Aorta (tissue), 5 donors: Measurements from ENCODE around the gene MBD3. TPM values are rescaled to one million over a fixed set of nuclear protein-coding genes. Genes with fewer than 3 reads are reported as not detected.

Experiments used
- ATAC-seq: fragments of 200-7000 bp; cut with Tn5 transposase; one replicate; pipeline ENCODE4 v1.9.1; 2022; ENCODE audit warnings: moderate library complexity; ENCODE audit not compliant: low FRiP score
- DNase-seq, 2 donors: peaks; one replicate each; pipeline ENCODE4 v3.0.0-alpha.2; 2020
- H3K27ac ChIP-seq, 2 donors: one replicate each; pipeline ENCODE4 v1.5.1; 2013; ENCODE audit warnings: low read length in 2 of 2, mild to moderate bottlenecking in 2 of 2, moderate library complexity in 2 of 2, control low read depth in 1 of 2, inconsistent platforms in 1 of 2, low read depth in 1 of 2
- H3K27me3 ChIP-seq, 2 donors: one replicate each; pipeline ENCODE4 v1.6.1; 2013; ENCODE audit warnings: control low read depth in 1 of 2, low read length in 1 of 2, mild to moderate bottlenecking in 1 of 2, moderate library complexity in 1 of 2; ENCODE audit not compliant: insufficient read depth in 2 of 2, control insufficient read depth in 1 of 2
- H3K36me3 ChIP-seq, 2 donors: one replicate each; pipeline ENCODE4 v1.6.1; 2013; ENCODE audit warnings: control low read depth in 1 of 2, low read length in 1 of 2, mild to moderate bottlenecking in 1 of 2; ENCODE audit not compliant: insufficient read depth in 2 of 2, control insufficient read depth in 1 of 2
- H3K4me1 ChIP-seq, 2 donors: one replicate each; pipeline ENCODE4 v1.6.1; 2013; ENCODE audit warnings: low read length in 2 of 2, control low read depth in 1 of 2, mild to moderate bottlenecking in 1 of 2, moderate library complexity in 1 of 2; ENCODE audit not compliant: insufficient read depth in 2 of 2, control insufficient read depth in 1 of 2
- H3K4me3 ChIP-seq, 2 donors: one replicate each; pipeline ENCODE4 v1.5.1; 2013; ENCODE audit warnings: low read length in 2 of 2, control low read depth in 1 of 2, mild to moderate bottlenecking in 1 of 2
- H3K9me3 ChIP-seq: one replicate; pipeline ENCODE4 v1.6.1; 2013; ENCODE audit warnings: mild to moderate bottlenecking, low read length; ENCODE audit not compliant: control insufficient read depth
- WGBS, 2 donors: extraction: QIAGEN DNeasy Blood & Tissue Kit; methylation state at CpG; one replicate each; pipeline ENCODE4 v1.1.7; 2013; 5-methylcytosine and 5-hydroxymethylcytosine counted together
- intact Hi-C, 2 donors: fragments of 100-400 bp; cut with DNase I; formaldehyde crosslinking; loops; one replicate each; pipeline versions ENCODE4 v1.14.2 to v1.15.0; 2022
- polyA plus RNA-seq, 2 donors: library from polyadenylated mRNA; stranded (reverse); fragments of 200-250 nt; gene quantifications; one replicate each; pipeline ENCODE4 v1.2.3, GENCODE V29; 2013
- total RNA-seq, 2 donors: library from RNA; stranded (reverse); fragmentation: NEBNext Ultra II Directional; extraction: Animal tissue kit (Norgen Biotek cat#: 25700); gene quantifications; one replicate each; pipeline ENCODE4 v1.2.1, GENCODE V29; 2021
- donor health status: healthy with polysubstance abuse.
- donor health status: Bipolar disorder and iron deficiency.
- donor health status: DM: no; HTN: no; CAD: no.
- donor health status: DM: no; HTN: no; CAD: no.
- donor health status: DM: yes; HTN: yes; CAD: no.

Gene MBD3
- total and polyA plus RNA-seq, 4 donors: 37.6 to 106 (median 62.1) TPM

DNA sequence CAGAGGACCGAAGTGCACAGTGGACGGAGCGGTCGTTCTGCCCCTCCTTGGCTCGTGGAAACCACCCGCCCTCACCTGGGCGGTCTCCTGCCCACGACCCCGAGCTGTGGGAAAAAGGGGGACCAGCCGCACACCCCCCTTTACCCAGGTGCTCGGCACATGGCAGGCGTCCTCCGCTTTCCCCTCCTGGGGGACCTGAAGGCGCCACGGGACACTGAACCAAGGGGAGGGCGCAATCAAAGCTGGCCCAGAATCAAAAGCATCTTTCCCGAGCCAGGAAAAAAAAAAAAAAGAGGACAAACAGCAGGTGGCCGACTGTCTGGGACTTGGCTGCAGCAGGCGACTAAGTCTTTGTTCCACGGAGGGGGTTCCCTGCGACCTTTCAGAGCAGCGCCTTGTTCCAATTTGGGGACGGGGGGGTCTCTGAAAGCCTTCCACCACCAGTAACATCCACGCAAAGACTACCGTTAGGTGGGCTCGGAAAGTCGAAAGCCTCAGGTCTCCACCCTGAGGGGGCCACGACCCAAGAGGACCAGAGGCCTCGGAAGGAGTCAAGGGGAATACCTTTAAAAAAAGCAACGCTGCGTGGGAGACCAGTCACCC lies 1.1 kb downstream of the MBD3 start:
- ATAC-seq (no peak), DNase-seq (no peak)
- Histone ChIP-seq H3K27me3 (no peaks in the 10 kb centered on the region), H3K36me3 (peaks cover 0 to 1% of the 10 kb centered on the region in 2 donors), H3K27ac (no peak overlapping the region), H3K4me1 (peaks cover 0 to 3% of the 10 kb centered on the region in 2 donors), H3K4me3 (peak overlapping the region; percentile 57 to 69), H3K9me3 (no peaks in the 10 kb centered on the region)
- 2 to 5% methylated on average over 29 to 31 of the region's 31 CpGs for WGBS, 2 donors
- intact Hi-C loops: no loop called here

DNA sequence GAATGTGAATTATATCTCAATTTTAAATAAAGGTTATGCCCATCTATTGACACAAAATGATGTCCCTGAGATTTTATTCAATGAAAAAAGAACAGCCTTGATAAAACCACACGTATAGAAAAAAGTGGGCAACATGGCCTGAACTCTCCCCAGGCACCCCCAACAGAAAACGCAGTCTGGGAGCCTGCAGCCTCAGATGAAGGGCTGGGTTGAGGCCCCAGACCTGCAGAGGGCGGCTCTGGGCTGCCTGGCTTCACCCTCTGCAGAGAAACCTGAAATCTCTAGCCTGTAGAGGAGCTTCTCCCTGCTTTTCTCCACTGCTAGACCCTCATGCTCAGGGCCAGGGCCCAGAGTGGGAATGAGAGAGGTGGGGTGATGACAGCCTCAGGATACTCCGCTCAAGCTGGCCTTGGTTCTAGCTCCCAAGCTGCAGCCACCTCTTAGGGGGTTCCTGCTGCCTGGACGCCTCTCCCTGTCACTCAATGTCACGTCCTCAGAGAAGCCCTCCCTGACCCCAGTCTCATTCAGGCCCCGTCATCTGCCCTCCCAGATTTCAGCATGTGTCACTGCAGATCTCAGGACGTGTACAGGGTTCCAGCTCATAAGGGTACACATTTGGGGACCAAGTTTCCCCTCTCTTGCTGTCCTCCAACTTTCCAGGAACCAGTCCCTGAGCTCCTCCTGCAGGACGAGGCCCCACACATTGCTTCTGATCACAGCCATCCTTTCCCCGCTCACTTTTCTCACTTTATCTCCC lies 1.8 kb downstream of the MBD3 start:
- DNase-seq (no peak), ATAC-seq (no peak)
- H3K27me3 ChIP-seq: no peaks in the 10 kb centered on the region
- no peaks in the 10 kb centered on the region for H3K9me3 ChIP-seq
- intact Hi-C loops: no loop called here
- H3K4me1 ChIP-seq: peaks cover 0 to 3% of the 10 kb centered on the region in 2 donors
- H3K4me3 ChIP-seq: no peak overlapping the region
- peaks cover 0 to under 1% of the 10 kb centered on the region in 2 donors for H3K36me3 ChIP-seq
- WGBS, 2 donors: 38 to 46% methylated on average over 10 of the region's 10 CpGs
- no peak overlapping the region for H3K27ac ChIP-seq

DNA sequence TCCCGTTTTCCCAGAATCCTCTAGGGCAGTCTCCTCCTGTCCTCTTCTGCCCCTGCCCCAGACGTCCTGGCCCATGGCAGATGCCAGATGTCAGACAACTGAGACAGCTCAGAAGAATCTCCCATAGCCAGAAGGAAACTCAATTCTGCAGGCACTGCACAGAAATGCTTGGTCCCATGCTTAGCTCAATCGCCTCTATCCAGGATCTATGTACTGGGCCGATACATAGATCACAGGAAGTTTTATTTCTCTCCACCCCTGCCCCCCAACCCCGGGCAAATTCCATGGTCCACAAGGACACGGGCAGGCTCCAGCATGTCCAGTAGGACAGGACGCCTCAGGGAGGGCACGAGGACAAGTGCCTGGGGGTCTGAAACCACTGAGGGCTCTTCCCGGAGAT lies 4.8 kb downstream of the MBD3 start:
- Histone ChIP-seq H3K27ac (no peak overlapping the region), H3K4me1 (peaks cover 0 to 3% of the 10 kb centered on the region in 2 donors), H3K9me3 (no peaks in the 10 kb centered on the region), H3K36me3 (no peaks in the 10 kb centered on the region), H3K27me3 (no peaks in the 10 kb centered on the region), H3K4me3 (no peak overlapping the region)
- WGBS, 2 donors: 68 to 70% methylated on average over 9 of the region's 9 CpGs
- no peak for DNase-seq
- intact Hi-C loops: no loop called here
- no peak for ATAC-seq

DNA sequence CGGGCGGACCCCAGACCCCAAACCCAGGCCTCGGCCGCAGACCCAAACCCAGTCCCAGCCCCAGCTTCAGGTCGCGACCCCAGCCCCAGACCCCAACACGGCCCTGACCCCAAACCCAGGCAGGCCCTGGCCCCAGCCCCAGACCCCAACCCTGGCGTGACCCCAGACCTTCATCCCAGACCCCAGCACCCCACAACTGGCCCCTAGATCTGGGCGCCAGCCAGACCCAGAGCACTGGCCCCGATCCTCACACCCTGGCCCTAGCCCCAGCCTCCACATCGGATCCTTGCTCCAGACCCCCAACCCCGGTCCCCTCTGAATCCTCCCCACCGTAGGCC lies 7.5 kb downstream of the MBD3 start:
- no peaks in the 10 kb centered on the region for H3K9me3 ChIP-seq
- H3K27ac ChIP-seq: no peak overlapping the region
- no peaks in the 10 kb centered on the region for H3K4me1 ChIP-seq
- H3K4me3 ChIP-seq: no peak overlapping the region
- intact Hi-C loops: no loop called here
- H3K36me3 ChIP-seq: peaks cover 0 to 8% of the 10 kb centered on the region in 2 donors
- no peaks in the 10 kb centered on the region for H3K27me3 ChIP-seq
- 82 to 83% methylated on average over 13 of the region's 13 CpGs for WGBS, 2 donors
- no peak for DNase-seq
- no peak for ATAC-seq

DNA sequence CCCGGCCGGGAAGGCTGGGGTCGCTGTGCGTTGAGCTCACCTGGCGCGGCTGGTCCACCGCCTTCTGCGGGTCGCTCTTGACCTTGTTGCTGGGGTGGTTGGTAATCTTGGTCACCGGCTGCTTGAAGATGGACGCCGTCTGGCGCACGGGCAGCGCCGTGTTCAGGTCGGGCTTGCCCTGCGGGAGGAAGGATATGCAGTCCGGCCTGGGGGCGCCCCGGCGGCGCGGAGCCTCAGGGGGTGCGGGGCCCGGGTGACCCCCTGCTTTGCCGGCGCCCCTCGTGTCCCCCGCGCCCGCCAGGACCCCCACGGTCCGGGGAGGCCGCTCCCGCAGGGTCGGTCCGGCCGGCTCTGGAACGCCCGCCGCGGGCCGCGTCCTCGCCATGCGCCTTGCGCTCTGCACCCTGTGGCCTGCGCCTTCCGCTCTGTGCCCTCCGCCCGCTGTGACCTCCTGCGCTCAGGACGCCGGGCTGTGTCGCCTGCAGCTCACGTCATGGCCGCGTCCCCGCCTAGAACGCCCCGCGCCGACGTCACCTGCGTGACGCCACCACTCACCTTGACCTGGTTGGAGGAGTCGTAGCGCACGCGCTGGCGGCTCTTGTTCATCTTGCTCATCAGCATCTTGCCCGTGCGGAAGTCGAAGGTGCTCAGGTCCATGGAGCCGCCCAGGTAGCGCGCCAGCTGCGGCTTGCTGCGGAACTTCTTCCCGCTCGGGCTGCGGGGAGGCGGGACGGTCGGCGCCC lies 8.0 kb downstream of the MBD3 start:
- 82 to 87% methylated on average over 75 to 87 of the region's 87 CpGs for WGBS, 2 donors
- DNase-seq (no peak), ATAC-seq (no peak)
- no peaks in the 10 kb centered on the region for H3K9me3 ChIP-seq
- no peaks in the 10 kb centered on the region for H3K4me1 ChIP-seq
- H3K36me3 ChIP-seq: peaks cover 0 to 8% of the 10 kb centered on the region in 2 donors
- no peak overlapping the region for H3K4me3 ChIP-seq
- no peaks in the 10 kb centered on the region for H3K27me3 ChIP-seq
- no peak overlapping the region for H3K27ac ChIP-seq
- intact Hi-C loops: no loop called here

DNA sequence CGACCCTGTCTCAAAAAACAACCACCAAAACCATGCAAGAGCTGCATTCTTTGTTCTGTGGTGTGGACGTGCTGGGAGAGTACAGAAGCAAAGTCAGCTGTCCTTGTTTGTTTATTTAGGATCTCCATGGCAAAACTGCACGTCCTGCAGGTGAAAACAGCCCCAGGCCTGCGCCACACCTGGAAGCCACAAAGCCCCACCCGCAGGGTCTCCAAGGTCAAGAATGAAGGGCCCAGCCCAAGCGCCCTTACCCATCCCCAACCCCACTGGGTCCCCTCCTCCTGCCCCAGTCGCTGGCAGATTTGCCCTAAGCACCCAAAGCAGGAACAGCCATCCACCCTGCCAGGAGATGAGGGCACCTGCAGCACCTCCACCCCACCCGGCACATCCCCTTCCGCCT lies 10.5 kb downstream of the MBD3 start:
- Histone ChIP-seq H3K27me3 (no peaks in the 10 kb centered on the region), H3K4me3 (no peak overlapping the region), H3K27ac (no peak overlapping the region), H3K36me3 (peaks cover 0 to 8% of the 10 kb centered on the region in 2 donors), H3K4me1 (no peaks in the 10 kb centered on the region), H3K9me3 (no peaks in the 10 kb centered on the region)
- ATAC-seq (no peak), DNase-seq (no peak)
- intact Hi-C loops: no loop called here
- WGBS, 2 donors: 85 to 86% methylated on average over 9 of the region's 9 CpGs

DNA sequence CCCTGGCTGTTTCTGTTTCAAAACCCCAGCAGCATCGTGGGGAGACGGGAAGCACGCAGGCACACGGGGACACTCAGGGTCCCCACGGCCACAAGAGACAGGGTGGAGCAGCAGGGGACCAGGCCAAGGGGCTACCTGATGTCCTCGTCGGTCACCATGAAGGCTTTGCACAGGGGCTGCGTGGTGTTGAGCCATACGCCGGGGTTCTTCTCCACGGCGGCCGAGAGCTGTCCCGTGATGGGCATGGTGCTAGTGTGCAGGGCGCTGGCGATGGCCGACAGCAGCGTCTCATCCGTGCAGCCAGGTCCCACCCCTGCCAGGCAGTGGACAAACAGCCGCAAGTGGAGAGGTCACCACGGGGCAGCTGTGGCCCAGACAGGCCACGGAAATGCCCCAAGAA lies 11.7 kb downstream of the MBD3 start:
- no peak overlapping the region for H3K4me3 ChIP-seq
- no peaks in the 10 kb centered on the region for H3K9me3 ChIP-seq
- DNase-seq (no peak), ATAC-seq (no peak)
- peaks cover 0 to 8% of the 10 kb centered on the region in 2 donors for H3K36me3 ChIP-seq
- no peaks in the 10 kb centered on the region for H3K27me3 ChIP-seq
- intact Hi-C loops: no loop called here
- H3K27ac ChIP-seq: no peak overlapping the region
- H3K4me1 ChIP-seq: no peaks in the 10 kb centered on the region
- 92 to 93% methylated on average over 22 of the region's 22 CpGs for WGBS, 2 donors

DNA sequence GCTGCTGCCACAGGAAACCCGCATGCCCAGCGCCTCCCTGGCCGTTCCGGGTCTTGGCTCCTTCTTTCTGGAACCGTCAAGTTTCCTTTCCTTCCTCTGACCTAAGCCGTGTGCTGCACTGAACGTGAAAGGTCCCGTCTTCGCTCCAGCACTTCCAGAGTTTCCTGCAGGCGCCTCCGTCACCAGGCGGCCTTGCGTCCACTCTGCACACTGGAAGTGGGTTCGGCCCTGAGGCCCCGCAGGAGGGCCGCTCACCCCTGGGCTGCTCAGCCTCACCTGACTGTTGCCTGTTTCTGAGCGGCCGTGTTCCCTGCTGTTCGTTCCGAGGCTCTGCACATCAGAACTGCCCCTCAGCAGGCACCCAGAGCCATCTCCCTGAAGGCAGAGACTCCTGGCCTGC lies 12.3 kb downstream of the MBD3 start:
- Histone ChIP-seq H3K36me3 (peaks cover 0 to 8% of the 10 kb centered on the region in 2 donors), H3K4me1 (no peaks in the 10 kb centered on the region), H3K4me3 (no peak overlapping the region), H3K9me3 (no peaks in the 10 kb centered on the region), H3K27me3 (no peaks in the 10 kb centered on the region), H3K27ac (no peak overlapping the region)
- intact Hi-C loops: no loop called here
- ATAC-seq: no peak
- WGBS, 2 donors: 91 to 92% methylated on average over 19 to 20 of the region's 20 CpGs
- DNase-seq: no peak
